ENCODE data around the gene TOMM5.
"Not testable (repeated sequence)": the region's sequence is repeated elsewhere in the genome, so short reads cannot be mapped to it uniquely, and the experiment has no call there.

TOMM5 gene

GRCh38 chr9:37611014-37611413 lies 18.6 kb upstream of the TOMM5 start:
- no peak for DNase-seq (ENCODE audit: low read depth)

- no peak for DNase-seq (ENCODE audit: low read depth)
Observed at GRCh38 chr9:37609735-37610397, 17.5 kb upstream of the TOMM5 start.

GRCh38 chr9:37608250-37608649 lies 15.9 kb upstream of the TOMM5 start:
- DNase-seq (ENCODE audit: low read depth), result no peak

- no peak for DNase-seq (ENCODE audit: low read depth)
Observed at GRCh38 chr9:37604296-37604695, 11.9 kb upstream of the TOMM5 start.

GRCh38 chr9:37602817-37603216 lies 10.4 kb upstream of the TOMM5 start:
- DNase-seq (ENCODE audit: low read depth), result no peak

- DNase-seq (ENCODE audit: low read depth), result not testable (repeated sequence)
Observed at GRCh38 chr9:37602061-37602460, 9.7 kb upstream of the TOMM5 start.

GRCh38 chr9:37596504-37596903 lies 4.1 kb upstream of the TOMM5 start:
- no peak for DNase-seq (ENCODE audit: low read depth)

- no peak for DNase-seq (ENCODE audit: low read depth)
Observed at GRCh38 chr9:37593883-37594448, 1.6 kb upstream of the TOMM5 start.

GRCh38 chr9:37587521-37587920 lies 4.9 kb downstream of the TOMM5 start:
- DNase-seq (ENCODE audit: low read depth), result no peak

GRCh38 chr9:37583522-37584121 lies 8.8 kb downstream of the TOMM5 start:
- DNase-seq (ENCODE audit: low read depth), result no peak

- no peak for DNase-seq (ENCODE audit: low read depth)
Observed at GRCh38 chr9:37582548-37583157, 9.7 kb downstream of the TOMM5 start.

GRCh38 chr9:37575921-37576721 lies 16.3 kb downstream of the TOMM5 start, which contains the start of gene FBXO10:
Gene FBXO10, minus strand, starts transcription at chr9:37576380. Its CDS starts 34,612 bp downstream, at chr9:37541768.
- DNase-seq (ENCODE audit: low read depth), result no peak

- DNase-seq (ENCODE audit: low read depth), result no peak
Observed at GRCh38 chr9:37575511-37575914, 16.9 kb downstream of the TOMM5 start.

GRCh38 chr9:37575001-37575400 lies 17.4 kb downstream of the TOMM5 start:
- DNase-seq (ENCODE audit: low read depth), result no peak

- DNase-seq (ENCODE audit: low read depth), result no peak
Observed at GRCh38 chr9:37574241-37574721, 18.1 kb downstream of the TOMM5 start.

- no peak for DNase-seq (ENCODE audit: low read depth)
Observed at GRCh38 chr9:37571282-37571681, 21.1 kb downstream of the TOMM5 start.

- no peak for DNase-seq (ENCODE audit: low read depth)
Observed at GRCh38 chr9:37566716-37567115, 25.7 kb downstream of the TOMM5 start.

- DNase-seq (ENCODE audit: low read depth), result no peak
Observed at GRCh38 chr9:37565661-37566618, 26.5 kb downstream of the TOMM5 start.

- no peak for DNase-seq (ENCODE audit: low read depth)
Observed at GRCh38 chr9:37564916-37565315, 27.5 kb downstream of the TOMM5 start.

GRCh38 chr9:37563806-37564513 lies 28.4 kb downstream of the TOMM5 start:
- no peak for DNase-seq (ENCODE audit: low read depth)
